Mesenchymal stem cell (in vitro differentiated cells and primary cell): ENCODE results near the gene PLCL1.

ENCODE experiments used
- DNase-seq: peaks from one replicate; pipeline ENCODE4 v3.0.0-alpha.2; 2013
- H2AFZ ChIP-seq: one replicate; pipeline ENCODE4 v1.6.1; 2013; ENCODE audit warnings: low read depth, mild to moderate bottlenecking, control low read depth, inconsistent platforms, low read length, moderate library complexity
- H2AK5ac ChIP-seq: 2 replicates; pipeline ENCODE4 v1.6.1; 2013; ENCODE audit warnings: low read length, moderate library complexity, mild to moderate bottlenecking, inconsistent platforms; ENCODE audit not compliant: severe bottlenecking
- H2BK120ac ChIP-seq: one replicate; pipeline ENCODE4 v1.6.1; 2013; ENCODE audit warnings: low read depth, mild to moderate bottlenecking, inconsistent platforms, low read length, moderate library complexity
- H2BK12ac ChIP-seq, 2 experiments: one replicate each; pipeline ENCODE4 v1.6.1; 2013; ENCODE audit warnings: inconsistent platforms in 2 of 2, low read length in 2 of 2, mild to moderate bottlenecking in 2 of 2, moderate library complexity in 2 of 2, control low read depth in 1 of 2
- H2BK15ac ChIP-seq: one replicate; pipeline ENCODE4 v1.6.1; 2013; ENCODE audit warnings: mild to moderate bottlenecking, low read depth, inconsistent platforms; ENCODE audit not compliant: poor library complexity, severe bottlenecking
- H2BK5ac ChIP-seq: 2 replicates; pipeline ENCODE4 v1.6.1; 2013; ENCODE audit warnings: low read depth, mild to moderate bottlenecking, low read length, control low read depth, inconsistent platforms; ENCODE audit not compliant: poor library complexity, severe bottlenecking
- H3K14ac ChIP-seq, 2 experiments: one replicate each; pipeline ENCODE4 v1.6.1; 2013; ENCODE audit warnings: inconsistent platforms in 2 of 2, low read length in 2 of 2, control low read depth in 1 of 2, mild to moderate bottlenecking in 1 of 2, moderate library complexity in 1 of 2
- H3K18ac ChIP-seq, 2 experiments: one replicate each; pipeline ENCODE4 v1.6.1; 2013; ENCODE audit warnings: inconsistent platforms in 2 of 2, low read length in 2 of 2, control low read depth in 1 of 2, low read depth in 1 of 2, mild to moderate bottlenecking in 1 of 2
- H3K23ac ChIP-seq, 2 experiments: one replicate each; pipeline ENCODE4 v1.6.1; 2013; ENCODE audit warnings: inconsistent platforms in 2 of 2, low read length in 2 of 2, mild to moderate bottlenecking in 2 of 2, moderate library complexity in 2 of 2, control low read depth in 1 of 2
- H3K27ac ChIP-seq: 2 replicates; pipeline ENCODE4 v1.5.1; 2013; ENCODE audit warnings: mild to moderate bottlenecking, moderate library complexity, low read length, control low read depth, inconsistent platforms; ENCODE audit not compliant: poor library complexity, severe bottlenecking
- H3K27me3 ChIP-seq, 2 experiments: 2 replicates each; pipeline versions ENCODE4 v1.6.1 to v1.7.0; 2013; ENCODE audit warnings: low read length in 2 of 2, mild to moderate bottlenecking in 2 of 2, moderate library complexity in 2 of 2, control low read depth in 1 of 2, inconsistent platforms in 1 of 2; ENCODE audit not compliant: control insufficient read depth in 1 of 2, insufficient read depth in 1 of 2
- H3K36me3 ChIP-seq, 2 experiments: 2 replicates each; pipeline versions ENCODE4 v1.6.1 to v1.7.0; 2013; ENCODE audit warnings: low read length in 2 of 2, control low read depth in 1 of 2, inconsistent platforms in 1 of 2, low read depth in 1 of 2, mild to moderate bottlenecking in 1 of 2; ENCODE audit not compliant: insufficient read depth in 2 of 2, control insufficient read depth in 1 of 2
- H3K4ac ChIP-seq, 2 experiments: one replicate each; pipeline ENCODE4 v1.6.1; 2013; ENCODE audit warnings: inconsistent platforms in 2 of 2, low read length in 2 of 2, mild to moderate bottlenecking in 2 of 2, moderate library complexity in 2 of 2, control low read depth in 1 of 2, low read depth in 1 of 2
- H3K4me1 ChIP-seq: 2 replicates; pipeline ENCODE4 v1.6.1; 2013; ENCODE audit warnings: low read depth, low read length, control low read depth; ENCODE audit not compliant: control insufficient read depth, insufficient read depth
- H3K4me2 ChIP-seq: 2 replicates; pipeline ENCODE4 v1.6.1; 2013; ENCODE audit warnings: low read length, mild to moderate bottlenecking, inconsistent platforms; ENCODE audit not compliant: poor library complexity, severe bottlenecking
- H3K4me3 ChIP-seq, 2 experiments: 2 replicates each; pipeline versions ENCODE4 v1.5.1 to v1.7.0; 2013; ENCODE audit warnings: low read length in 2 of 2, mild to moderate bottlenecking in 2 of 2, control low read depth in 1 of 2, low read depth in 1 of 2; ENCODE audit not compliant: insufficient read depth in 1 of 2
- H3K79me1 ChIP-seq: replicated peaks from 2 replicates; pipeline ENCODE4 v1.6.1; 2013; ENCODE audit warnings: mild to moderate bottlenecking, control low read depth, low read length, inconsistent platforms; ENCODE audit not compliant: poor library complexity, severe bottlenecking
- H3K9ac ChIP-seq: 2 replicates; pipeline ENCODE4 v1.7.0; 2013; ENCODE audit warnings: mild to moderate bottlenecking, low read length, moderate library complexity
- H3K9me3 ChIP-seq: 2 replicates; pipeline ENCODE4 v1.7.0; 2013; ENCODE audit warnings: mild to moderate bottlenecking, low read length; ENCODE audit not compliant: control insufficient read depth
- H4K8ac ChIP-seq: one replicate; pipeline ENCODE4 v1.6.1; 2013; ENCODE audit warnings: inconsistent platforms, mild to moderate bottlenecking, low read length, moderate library complexity
- H4K91ac ChIP-seq: one replicate; pipeline ENCODE4 v1.6.1; 2013; ENCODE audit warnings: mild to moderate bottlenecking, low read length, inconsistent platforms
- WGBS: methylation state at CpG from one replicate; pipeline ENCODE4 v1.1.7; 2013; ENCODE audit warnings: mixed read lengths; 5-methylcytosine and 5-hydroxymethylcytosine counted together

The PLCL1 gene

DNA sequence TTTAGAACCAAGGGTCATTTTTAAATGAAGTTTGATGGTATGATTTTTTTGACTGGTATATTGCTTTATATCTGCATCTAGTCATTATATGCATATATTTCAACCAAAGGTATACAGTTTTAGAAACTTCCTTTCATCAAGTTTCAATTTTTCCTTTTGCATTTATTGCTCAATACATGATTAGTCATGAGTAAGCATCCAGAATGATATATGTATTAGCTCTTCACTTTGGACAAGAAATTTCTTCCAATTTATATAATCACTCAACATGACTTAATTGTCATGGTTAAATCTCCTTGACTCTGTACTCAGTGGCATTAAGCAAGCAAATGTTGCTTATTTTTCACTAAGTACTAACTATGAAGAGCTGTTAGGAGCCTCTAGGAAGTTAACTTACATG is 123.6 kb downstream of the PLCL1 start:
- Histone ChIP-seq H3K79me1 (no peaks in the 10 kb centered on the region), H2BK120ac (no peak overlapping the region), H2BK15ac (no peak overlapping the region), H3K4ac (no peak overlapping the region), H2AK5ac (no peak overlapping the region), H4K91ac (no peak overlapping the region), H3K4me3 (no peak overlapping the region), H3K4me1 (no peaks in the 10 kb centered on the region), H4K8ac (no peak overlapping the region), H3K27me3 (no peaks in the 10 kb centered on the region), H3K27ac (no peak overlapping the region), H2AFZ (no peak overlapping the region), H3K14ac (no peak overlapping the region), H3K23ac (no peak overlapping the region), H2BK5ac (no peak overlapping the region), H3K4me2 (no peak overlapping the region), H2BK12ac (no peak overlapping the region), H3K9me3 (no peaks in the 10 kb centered on the region), H3K36me3 (no peaks in the 10 kb centered on the region), H3K9ac (no peak overlapping the region), H3K18ac (no peak overlapping the region)
- DNase-seq = no peak

- Histone ChIP-seq H3K18ac (no peak overlapping the region), H3K14ac (no peak overlapping the region), H3K27me3 (no peaks in the 10 kb centered on the region), H2BK15ac (no peak overlapping the region), H2BK5ac (no peak overlapping the region), H2BK12ac (no peak overlapping the region), H3K9ac (no peak overlapping the region), H4K91ac (no peak overlapping the region), H3K27ac (no peak overlapping the region), H3K36me3 (no peaks in the 10 kb centered on the region), H3K4ac (no peak overlapping the region), H2BK120ac (no peak overlapping the region), H3K4me1 (no peaks in the 10 kb centered on the region), H3K23ac (no peak overlapping the region), H2AFZ (no peak overlapping the region), H3K4me2 (no peak overlapping the region), H3K79me1 (no peaks in the 10 kb centered on the region), H3K4me3 (no peak overlapping the region), H2AK5ac (no peak overlapping the region), H4K8ac (no peak overlapping the region), H3K9me3 (no peaks in the 10 kb centered on the region)
- WGBS = 54% methylated on average over 2 of the region's 5 CpGs
- DNase-seq = no peak
Observed at GRCh38 chr2:197929008-197929885, 124.9 kb downstream of the PLCL1 start.

DNA sequence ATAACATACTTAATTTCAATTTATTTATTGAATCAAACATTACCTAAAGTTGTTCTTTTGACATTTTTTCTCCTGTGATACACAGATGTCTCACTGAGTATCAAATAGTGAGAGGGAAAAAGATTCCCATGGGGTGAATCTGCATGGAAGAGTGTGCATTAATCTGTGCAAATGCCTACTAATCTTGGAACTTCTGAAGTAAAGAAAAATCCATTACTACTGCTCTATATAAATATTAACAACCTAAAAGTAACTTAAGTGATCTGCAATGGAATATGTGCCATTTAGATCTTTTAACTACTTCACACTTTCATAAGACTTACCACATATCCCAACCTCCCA is 125.5 kb downstream of the PLCL1 start:
- no peak overlapping the region for H2AK5ac ChIP-seq
- H2BK120ac ChIP-seq = no peak overlapping the region
- no peaks in the 10 kb centered on the region for H3K79me1 ChIP-seq
- H3K14ac ChIP-seq = no peak overlapping the region
- no peak overlapping the region for H3K4me3 ChIP-seq
- no peaks in the 10 kb centered on the region for H3K9me3 ChIP-seq
- H3K4ac ChIP-seq = no peak overlapping the region
- H3K4me2 ChIP-seq = no peak overlapping the region
- no peaks in the 10 kb centered on the region for H3K27me3 ChIP-seq
- no peak overlapping the region for H3K18ac ChIP-seq
- H2BK5ac ChIP-seq = no peak overlapping the region
- H4K91ac ChIP-seq = no peak overlapping the region
- DNase-seq = no peak
- no peak overlapping the region for H3K23ac ChIP-seq
- H4K8ac ChIP-seq = no peak overlapping the region
- no peak overlapping the region for H2AFZ ChIP-seq
- H2BK12ac ChIP-seq = no peak overlapping the region
- H2BK15ac ChIP-seq = no peak overlapping the region
- H3K9ac ChIP-seq = no peak overlapping the region
- H3K4me1 ChIP-seq = no peaks in the 10 kb centered on the region
- H3K36me3 ChIP-seq = no peaks in the 10 kb centered on the region
- H3K27ac ChIP-seq = no peak overlapping the region

DNA sequence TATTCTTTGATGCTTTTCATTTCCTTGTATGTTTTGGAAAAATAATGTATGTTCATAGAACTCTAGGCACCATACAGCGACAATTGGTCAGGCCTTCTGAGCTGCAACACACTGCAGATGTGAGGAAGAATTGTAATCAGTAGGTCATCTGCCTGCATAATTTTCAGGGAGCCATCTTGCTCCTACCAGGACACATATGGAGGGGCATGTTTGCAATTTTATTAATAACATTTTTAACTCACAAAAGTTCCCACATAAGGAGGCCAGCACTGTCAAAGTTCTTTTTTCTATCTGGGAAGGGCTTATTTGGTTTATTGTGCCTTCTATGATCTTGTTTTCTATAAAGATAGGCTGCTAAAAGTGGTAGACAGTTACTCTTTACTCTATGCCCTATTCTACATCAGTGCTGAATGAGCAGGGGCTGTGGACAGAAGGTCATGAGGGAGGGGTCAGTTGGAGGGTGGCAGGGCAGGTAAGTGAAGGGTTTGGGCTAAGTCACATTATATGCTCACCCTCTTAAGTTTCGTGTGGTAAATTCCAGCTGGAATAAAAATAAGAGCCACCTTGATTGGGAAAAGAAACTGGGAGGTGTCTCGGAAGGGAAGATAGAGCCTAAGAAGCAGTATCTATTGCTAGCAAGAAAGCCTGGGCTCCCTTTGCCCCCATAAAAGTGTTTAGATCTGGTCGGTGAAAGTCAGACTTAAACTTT is 126.3 kb downstream of the PLCL1 start:
- H2BK15ac ChIP-seq = no peak overlapping the region
- H3K4me2 ChIP-seq = no peak overlapping the region
- H3K23ac ChIP-seq = no peak overlapping the region
- DNase-seq = no peak
- H3K4ac ChIP-seq = no peak overlapping the region
- no peak overlapping the region for H3K14ac ChIP-seq
- no peak overlapping the region for H3K4me3 ChIP-seq
- no peak overlapping the region for H2AFZ ChIP-seq
- H4K8ac ChIP-seq = no peak overlapping the region
- H3K79me1 ChIP-seq = no peaks in the 10 kb centered on the region
- no peak overlapping the region for H4K91ac ChIP-seq
- no peak overlapping the region for H2BK120ac ChIP-seq
- no peak overlapping the region for H2BK5ac ChIP-seq
- H3K9me3 ChIP-seq = no peaks in the 10 kb centered on the region
- no peaks in the 10 kb centered on the region for H3K27me3 ChIP-seq
- H3K36me3 ChIP-seq = no peaks in the 10 kb centered on the region
- H3K27ac ChIP-seq = no peak overlapping the region
- 92% methylated on average over 3 of the region's 4 CpGs for WGBS
- H3K9ac ChIP-seq = no peak overlapping the region
- no peak overlapping the region for H2AK5ac ChIP-seq
- H2BK12ac ChIP-seq = no peak overlapping the region
- H3K18ac ChIP-seq = no peak overlapping the region
- H3K4me1 ChIP-seq = no peaks in the 10 kb centered on the region
